IPS-15b (cell line): ENCODE data around the gene CCDC107.

Source experiments
- H3K27me3 ChIP-seq: one replicate; pipeline ENCODE4 v1.6.1; 2013; ENCODE audit warnings: low read length; ENCODE audit not compliant: control insufficient read depth, insufficient read depth
- H3K36me3 ChIP-seq: one replicate; pipeline ENCODE4 v1.6.1; 2013; ENCODE audit warnings: low read length; ENCODE audit not compliant: control insufficient read depth, insufficient read depth
- H3K4me1 ChIP-seq: one replicate; pipeline ENCODE4 v1.6.1; 2013; ENCODE audit warnings: mild to moderate bottlenecking, low read length; ENCODE audit not compliant: control insufficient read depth, insufficient read depth
- H3K4me3 ChIP-seq: one replicate; pipeline ENCODE4 v1.5.1; 2013; ENCODE audit warnings: low read depth, low read length
- H3K9ac ChIP-seq: one replicate; pipeline ENCODE4 v1.6.1; 2013; ENCODE audit warnings: low read depth, mild to moderate bottlenecking, low read length
- H3K9me3 ChIP-seq: one replicate; pipeline ENCODE4 v1.6.1; 2013; ENCODE audit warnings: mild to moderate bottlenecking, low read length; ENCODE audit not compliant: control insufficient read depth, insufficient read depth

The CCDC107 gene

GRCh38 chr9:35666045-35666444 is 8.0 kb downstream of the CCDC107 start:
- peaks cover 7% of the 10 kb centered on the region for H3K4me1 ChIP-seq
- H3K9ac ChIP-seq = no peak overlapping the region
- peaks cover 17% of the 10 kb centered on the region for H3K36me3 ChIP-seq
- H3K27me3 ChIP-seq = no peaks in the 10 kb centered on the region
- no peak overlapping the region for H3K4me3 ChIP-seq
- H3K9me3 ChIP-seq = no peaks in the 10 kb centered on the region

DNA sequence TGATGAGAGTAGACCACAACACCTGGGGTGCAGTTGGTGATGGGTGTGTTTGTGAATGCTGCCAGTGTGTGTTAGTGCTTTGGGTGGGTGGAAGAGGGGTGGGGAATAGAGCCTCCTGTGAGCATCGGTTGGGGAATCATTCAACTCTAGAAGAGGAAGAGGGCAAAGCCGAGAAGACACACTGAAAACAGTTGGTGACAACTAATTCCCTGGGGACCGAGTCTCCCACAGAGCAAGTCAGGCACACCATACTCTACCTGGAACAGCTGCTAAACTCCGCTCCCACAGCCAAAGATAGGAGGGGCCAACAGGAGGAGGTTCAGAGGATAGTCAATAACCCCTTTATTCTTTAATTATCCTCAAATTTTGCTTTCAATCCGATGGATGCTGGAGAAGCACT is 8.5 kb downstream of the CCDC107 start:
- H3K4me3 ChIP-seq = no peak overlapping the region
- no peaks in the 10 kb centered on the region for H3K27me3 ChIP-seq

DNA sequence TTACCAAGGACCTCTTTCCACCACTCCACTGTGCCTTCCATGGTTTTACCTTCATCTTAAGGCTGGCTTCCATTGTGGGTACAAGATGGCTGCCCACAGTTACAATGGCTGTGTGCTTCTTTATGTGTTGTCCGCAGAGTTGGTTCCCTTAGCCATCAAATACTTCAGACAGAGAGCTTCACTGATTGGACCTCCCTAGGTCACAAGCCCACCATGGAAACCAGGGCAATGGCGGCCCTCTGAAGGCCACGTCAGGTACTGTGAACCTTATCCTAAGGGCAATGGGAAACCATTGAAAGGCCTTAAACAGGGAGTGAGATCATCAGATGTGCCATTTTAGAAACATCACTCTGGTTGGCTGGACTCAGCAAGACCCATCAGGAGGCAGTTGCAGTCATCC is 9.8 kb downstream of the CCDC107 start:
- Histone ChIP-seq H3K4me3 (no peak overlapping the region), H3K27me3 (no peaks in the 10 kb centered on the region), H3K9me3 (no peaks in the 10 kb centered on the region), H3K36me3 (peaks cover 5% of the 10 kb centered on the region), H3K9ac (no peak overlapping the region), H3K4me1 (peaks cover 7% of the 10 kb centered on the region)

More for the DNA sequence above, 8.5 kb downstream of the CCDC107 start:
- H3K36me3 ChIP-seq = peaks cover 17% of the 10 kb centered on the region
- H3K4me1 ChIP-seq = peaks cover 7% of the 10 kb centered on the region
- H3K9me3 ChIP-seq = no peaks in the 10 kb centered on the region
- no peak overlapping the region for H3K9ac ChIP-seq

DNA sequence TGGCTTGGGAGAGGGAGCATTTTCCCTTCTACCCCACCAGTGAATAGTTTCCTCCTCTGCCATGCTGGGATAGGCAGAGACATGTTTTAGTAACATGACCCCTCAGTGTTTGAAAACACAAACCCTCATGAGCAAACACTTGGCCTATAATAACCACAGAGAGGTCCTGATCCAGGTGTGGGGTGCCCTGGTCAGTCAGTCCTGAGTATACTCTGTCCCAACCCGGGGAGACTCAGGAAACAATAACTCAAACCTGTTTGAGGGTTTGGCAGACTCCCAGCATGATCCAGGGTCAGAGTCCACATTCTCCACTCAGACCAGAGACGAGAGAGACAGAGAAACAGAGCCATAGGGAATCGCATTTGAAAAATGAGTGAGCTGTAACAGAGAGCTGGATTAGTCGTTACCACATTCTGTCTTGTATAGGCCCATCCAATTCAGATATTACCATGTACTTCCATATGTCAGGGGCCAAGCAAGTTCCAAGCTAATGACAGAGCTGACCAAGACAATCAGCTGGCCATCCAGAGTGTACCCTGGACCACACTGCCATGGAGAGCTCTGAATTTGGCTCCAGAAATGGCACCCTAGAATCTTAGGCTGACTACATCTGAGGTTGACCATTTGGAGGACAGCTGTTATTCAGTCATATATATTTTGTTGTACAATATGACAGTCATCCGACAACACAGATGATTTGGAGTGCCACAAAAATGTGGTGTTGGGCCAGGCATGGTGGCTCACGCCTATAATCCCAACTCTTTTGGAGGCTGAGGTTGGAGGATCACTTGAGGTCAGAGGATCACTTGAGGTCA is 11.4 kb downstream of the CCDC107 start:
- Histone ChIP-seq H3K27me3 (peaks cover 5% of the 10 kb centered on the region), H3K4me3 (no peak overlapping the region), H3K4me1 (no peaks in the 10 kb centered on the region), H3K9me3 (no peaks in the 10 kb centered on the region), H3K36me3 (no peaks in the 10 kb centered on the region), H3K9ac (no peak overlapping the region)

DNA sequence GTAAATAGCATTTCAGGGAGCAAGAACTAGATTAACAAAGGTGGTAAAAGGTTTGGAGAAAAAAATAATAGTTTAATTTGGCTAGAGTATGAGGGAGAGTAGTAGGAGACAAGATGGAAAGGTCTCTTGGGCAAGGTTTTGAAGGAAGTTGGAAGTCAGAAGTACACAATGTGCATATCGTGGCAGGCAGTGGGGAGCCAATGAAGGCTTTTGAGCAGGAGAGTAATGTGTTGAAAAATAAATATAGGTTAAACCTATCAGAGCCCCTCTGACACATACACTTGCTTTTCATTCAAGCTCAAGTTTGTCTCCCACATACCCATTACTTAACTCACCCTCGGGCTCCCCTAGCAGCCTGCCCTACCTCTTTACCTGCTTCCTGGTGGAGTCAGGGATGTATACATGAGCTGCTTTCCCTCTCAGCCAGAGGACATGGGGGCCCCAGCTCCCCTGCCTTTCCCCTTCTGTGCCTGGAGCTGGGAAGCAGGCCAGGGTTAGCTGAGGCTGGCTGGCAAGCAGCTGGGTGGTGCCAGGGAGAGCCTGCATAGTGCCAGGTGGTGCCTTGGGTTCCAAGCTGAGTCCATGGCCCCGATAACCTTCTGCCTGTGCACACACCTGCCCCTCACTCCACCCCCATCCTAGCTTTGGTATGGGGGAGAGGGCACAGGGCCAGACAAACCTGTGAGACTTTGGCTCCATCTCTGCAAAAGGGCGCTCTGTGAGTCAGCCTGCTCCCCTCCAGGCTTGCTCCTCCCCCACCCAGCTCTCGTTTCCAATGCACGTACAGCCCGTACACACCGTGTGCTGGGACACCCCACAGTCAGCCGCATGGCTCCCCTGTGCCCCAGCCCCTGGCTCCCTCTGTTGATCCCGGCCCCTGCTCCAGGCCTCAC is 15.3 kb downstream of the CCDC107 start, which contains the start of gene CA9:
TSS of gene CA9 (plus strand) at position 797 of the 893 bp plus-strand sequence. CDS start at position 829, 32 bp downstream.
- no peak within 1 kb of the TSS for H3K9ac ChIP-seq

DNA sequence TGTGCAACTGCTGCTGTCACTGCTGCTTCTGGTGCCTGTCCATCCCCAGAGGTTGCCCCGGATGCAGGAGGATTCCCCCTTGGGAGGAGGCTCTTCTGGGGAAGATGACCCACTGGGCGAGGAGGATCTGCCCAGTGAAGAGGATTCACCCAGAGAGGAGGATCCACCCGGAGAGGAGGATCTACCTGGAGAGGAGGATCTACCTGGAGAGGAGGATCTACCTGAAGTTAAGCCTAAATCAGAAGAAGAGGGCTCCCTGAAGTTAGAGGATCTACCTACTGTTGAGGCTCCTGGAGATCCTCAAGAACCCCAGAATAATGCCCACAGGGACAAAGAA is 15.9 kb downstream of the CCDC107 start:
- H3K36me3 ChIP-seq = no peaks in the 10 kb centered on the region
- H3K4me1 ChIP-seq = peaks cover 3% of the 10 kb centered on the region
- no peak overlapping the region for H3K9ac ChIP-seq
- H3K4me3 ChIP-seq = no peak overlapping the region
- peaks cover 9% of the 10 kb centered on the region for H3K27me3 ChIP-seq
- H3K9me3 ChIP-seq = no peaks in the 10 kb centered on the region

More for the DNA sequence above, 15.3 kb downstream of the CCDC107 start, which contains the start of gene CA9:
- no peaks in the 10 kb centered on the region for H3K36me3 ChIP-seq
- no peaks in the 10 kb centered on the region for H3K9me3 ChIP-seq
- H3K4me3 ChIP-seq = no peak within 1 kb of the TSS
- peaks cover 9% of the 10 kb centered on the region for H3K27me3 ChIP-seq
- peaks cover 3% of the 10 kb centered on the region for H3K4me1 ChIP-seq

DNA sequence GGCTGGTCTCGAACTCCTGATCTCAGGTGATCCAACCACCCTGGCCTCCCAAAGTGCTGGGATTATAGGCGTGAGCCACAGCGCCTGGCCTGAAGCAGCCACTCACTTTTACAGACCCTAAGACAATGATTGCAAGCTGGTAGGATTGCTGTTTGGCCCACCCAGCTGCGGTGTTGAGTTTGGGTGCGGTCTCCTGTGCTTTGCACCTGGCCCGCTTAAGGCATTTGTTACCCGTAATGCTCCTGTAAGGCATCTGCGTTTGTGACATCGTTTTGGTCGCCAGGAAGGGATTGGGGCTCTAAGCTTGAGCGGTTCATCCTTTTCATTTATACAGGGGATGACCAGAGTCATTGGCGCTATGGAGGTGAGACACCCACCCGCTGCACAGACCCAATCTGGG is 17.1 kb downstream of the CCDC107 start:
- Histone ChIP-seq H3K9me3 (no peaks in the 10 kb centered on the region), H3K36me3 (no peaks in the 10 kb centered on the region), H3K9ac (peak overlapping the region; percentile 24), H3K4me1 (peaks cover 3% of the 10 kb centered on the region), H3K27me3 (peaks cover 9% of the 10 kb centered on the region), H3K4me3 (peak overlapping the region; percentile 89)

DNA sequence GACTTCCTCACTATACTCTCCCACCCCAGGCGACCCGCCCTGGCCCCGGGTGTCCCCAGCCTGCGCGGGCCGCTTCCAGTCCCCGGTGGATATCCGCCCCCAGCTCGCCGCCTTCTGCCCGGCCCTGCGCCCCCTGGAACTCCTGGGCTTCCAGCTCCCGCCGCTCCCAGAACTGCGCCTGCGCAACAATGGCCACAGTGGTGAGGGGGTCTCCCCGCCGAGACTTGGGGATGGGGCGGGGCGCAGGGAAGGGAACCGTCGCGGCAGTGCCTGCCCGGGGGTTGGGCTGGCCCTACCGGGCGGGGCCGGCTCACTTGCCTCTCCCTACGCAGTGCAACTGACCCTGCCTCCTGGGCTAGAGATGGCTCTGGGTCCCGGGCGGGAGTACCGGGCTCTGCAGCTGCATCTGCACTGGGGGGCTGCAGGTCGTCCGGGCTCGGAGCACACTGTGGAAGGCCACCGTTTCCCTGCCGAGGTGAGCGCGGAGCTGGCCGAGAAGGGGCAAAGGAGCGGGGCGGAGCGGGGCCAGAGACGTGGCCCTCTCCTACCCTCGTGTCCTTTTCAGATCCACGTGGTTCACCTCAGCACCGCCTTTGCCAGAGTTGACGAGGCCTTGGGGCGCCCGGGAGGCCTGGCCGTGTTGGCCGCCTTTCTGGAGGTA is 17.8 kb downstream of the CCDC107 start:
- no peaks in the 10 kb centered on the region for H3K36me3 ChIP-seq
- H3K9me3 ChIP-seq = no peaks in the 10 kb centered on the region
- peak overlapping the region; percentile 89 for H3K4me3 ChIP-seq
- H3K9ac ChIP-seq = peak overlapping the region; percentile 73
- H3K27me3 ChIP-seq = peaks cover 9% of the 10 kb centered on the region
- peaks cover 3% of the 10 kb centered on the region for H3K4me1 ChIP-seq

DNA sequence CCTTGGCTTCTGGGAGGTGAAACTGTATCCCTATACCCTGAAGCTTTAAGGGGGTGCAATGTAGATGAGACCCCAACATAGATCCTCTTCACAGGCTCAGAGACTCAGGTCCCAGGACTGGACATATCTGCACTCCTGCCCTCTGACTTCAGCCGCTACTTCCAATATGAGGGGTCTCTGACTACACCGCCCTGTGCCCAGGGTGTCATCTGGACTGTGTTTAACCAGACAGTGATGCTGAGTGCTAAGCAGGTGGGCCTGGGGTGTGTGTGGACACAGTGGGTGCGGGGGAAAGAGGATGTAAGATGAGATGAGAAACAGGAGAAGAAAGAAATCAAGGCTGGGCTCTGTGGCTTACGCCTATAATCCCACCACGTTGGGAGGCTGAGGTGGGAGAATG is 21.0 kb downstream of the CCDC107 start:
- Histone ChIP-seq H3K4me1 (peaks cover 3% of the 10 kb centered on the region), H3K9me3 (no peaks in the 10 kb centered on the region), H3K27me3 (peaks cover 9% of the 10 kb centered on the region), H3K4me3 (no peak overlapping the region), H3K36me3 (peaks cover 22% of the 10 kb centered on the region), H3K9ac (no peak overlapping the region)

GRCh38 chr9:35679766-35680330 is 21.8 kb downstream of the CCDC107 start:
- Histone ChIP-seq H3K36me3 (peaks cover 29% of the 10 kb centered on the region), H3K4me1 (peaks cover 3% of the 10 kb centered on the region), H3K4me3 (no peak overlapping the region), H3K9me3 (no peaks in the 10 kb centered on the region), H3K9ac (no peak overlapping the region), H3K27me3 (peaks cover 2% of the 10 kb centered on the region)
